Ovary (tissue), 3 donors: ENCODE results near the gene CHD9.

Experiments used
- POLR2A ChIP-seq: fragments of 450-650 bp; IDR thresholded peaks from one replicate; pipeline ENCODE4 v1.6.1; 2017; ENCODE audit warnings: antibody characterized with exemption, mild to moderate bottlenecking, moderate library complexity
- TF ChIP-seq, protein P1 (sequence below), 3 donors: fragments of 450-650 bp in 2 of 3; fragments of 200-600 bp in 1 of 3; IDR thresholded peaks; one replicate each; pipeline versions ENCODE4 v1.5.1 to v1.8.0; 2016 to 2022; ENCODE audit warnings: antibody characterized with exemption in 3 of 3, mild to moderate bottlenecking in 1 of 3
- donor health status: DM: no; HTN: no; CAD: no.

DNA sequence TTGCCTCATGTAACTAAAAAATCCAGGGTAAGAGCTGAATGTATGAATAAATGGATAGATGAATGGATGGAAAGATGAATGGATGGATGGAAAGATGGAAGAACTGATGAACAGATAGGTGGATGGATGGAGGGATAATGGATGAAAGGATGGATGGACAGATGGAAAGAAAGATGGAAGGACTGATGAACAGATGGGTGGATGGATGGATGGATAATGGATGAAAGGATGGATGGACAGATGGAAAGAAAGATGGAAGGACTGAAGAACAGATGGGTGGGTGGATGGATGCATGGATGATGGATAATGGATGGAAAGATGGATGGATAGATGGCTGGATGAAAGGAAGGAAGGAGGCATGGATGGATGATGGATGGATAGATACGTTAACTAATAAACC, 14.0 kb upstream of the CHD9 start:
- TF ChIP-seq, protein P1, sequence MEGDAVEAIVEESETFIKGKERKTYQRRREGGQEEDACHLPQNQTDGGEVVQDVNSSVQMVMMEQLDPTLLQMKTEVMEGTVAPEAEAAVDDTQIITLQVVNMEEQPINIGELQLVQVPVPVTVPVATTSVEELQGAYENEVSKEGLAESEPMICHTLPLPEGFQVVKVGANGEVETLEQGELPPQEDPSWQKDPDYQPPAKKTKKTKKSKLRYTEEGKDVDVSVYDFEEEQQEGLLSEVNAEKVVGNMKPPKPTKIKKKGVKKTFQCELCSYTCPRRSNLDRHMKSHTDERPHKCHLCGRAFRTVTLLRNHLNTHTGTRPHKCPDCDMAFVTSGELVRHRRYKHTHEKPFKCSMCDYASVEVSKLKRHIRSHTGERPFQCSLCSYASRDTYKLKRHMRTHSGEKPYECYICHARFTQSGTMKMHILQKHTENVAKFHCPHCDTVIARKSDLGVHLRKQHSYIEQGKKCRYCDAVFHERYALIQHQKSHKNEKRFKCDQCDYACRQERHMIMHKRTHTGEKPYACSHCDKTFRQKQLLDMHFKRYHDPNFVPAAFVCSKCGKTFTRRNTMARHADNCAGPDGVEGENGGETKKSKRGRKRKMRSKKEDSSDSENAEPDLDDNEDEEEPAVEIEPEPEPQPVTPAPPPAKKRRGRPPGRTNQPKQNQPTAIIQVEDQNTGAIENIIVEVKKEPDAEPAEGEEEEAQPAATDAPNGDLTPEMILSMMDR (IDR thresholded peaks at IDR 0.05): no peak
- no peak for TF ChIP-seq POLR2A
